HepG2 (cell line): ENCODE data around the gene CRABP1. TPM values are rescaled to one million over a fixed set of nuclear protein-coding genes. Genes with fewer than 3 reads are reported as not detected.

Source experiments
- ATAC-seq: fragments of 200-7000 bp; cut with Tn5 transposase; 3 replicates; pipeline ENCODE4 v1.9.1; 2020; ENCODE audit warnings: mild to moderate bottlenecking, moderate library complexity
- BruUV-seq: library from RNA; stranded (reverse); fragments of 400-500 nt; replicated peaks from 2 replicates; lab custom pipeline; 2021; lab: Mats Ljungman, UMichigan
- CTCF ChIA-PET: fragments of 300-600 bp; formaldehyde crosslinking; extraction: SDS; loops from one replicate; lab custom pipeline; 2021; ENCODE audit warnings: low total read pairs, inconsistent platforms, low intra/inter-chr PET ratio; lab: Yijun Ruan, JAX
- POLR2A ChIA-PET: fragments of 350-600 bp; sonication (Branson Sonifier 250); formaldehyde crosslinking; loops from one replicate; lab custom pipeline; 2020; ENCODE audit warnings: antibody characterized with exemption, inconsistent platforms; lab: Yijun Ruan, JAX
- DNase-seq: peaks from one replicate; pipeline ENCODE4 v3.0.0-alpha.2; 2015; ENCODE audit warnings: low spot score
- FAIRE-seq: peaks from 3 replicates; lab custom pipeline; 2011; peaks lifted over from hg19 to GRCh38; lab: Jason Lieb, UNC
- H2AFZ ChIP-seq: one replicate; pipeline ENCODE4 v1.6.1; 2011; ENCODE audit warnings: low read length, inconsistent platforms
- H3K27ac ChIP-seq: fragments of 300-600 bp; 3 replicates; pipeline ENCODE4 v1.8.0; 2011; ENCODE audit warnings: mixed run types, mild to moderate bottlenecking, mixed read lengths, low read length, inconsistent platforms; ENCODE audit not compliant: insufficient read depth; ENCODE audit errors: extremely low read length
- H3K27me3 ChIP-seq, 2 experiments: fragments of 200-600 bp in 1 of 2; 2 replicates in 1 of 2; 3 replicates in 1 of 2; pipeline versions ENCODE4 v1.6.0 to v1.8.0; 2011; ENCODE audit warnings: low read length in 2 of 2, mild to moderate bottlenecking in 2 of 2, moderate library complexity in 2 of 2, inconsistent platforms in 1 of 2; ENCODE audit not compliant: insufficient read depth in 2 of 2, control insufficient read depth in 1 of 2
- H3K36me3 ChIP-seq, 2 experiments: fragments of 200-600 bp in 1 of 2; replicated peaks in 1 of 2; 2 replicates in 1 of 2; 3 replicates in 1 of 2; pipeline versions ENCODE4 v1.5.1 to v1.8.0; 2011; ENCODE audit warnings: low read length in 2 of 2, inconsistent platforms in 1 of 2; ENCODE audit not compliant: insufficient read depth in 2 of 2, control insufficient read depth in 1 of 2
- H3K4me1 ChIP-seq: 2 replicates; pipeline ENCODE4 v1.5.1; 2012; ENCODE audit warnings: low read length, inconsistent platforms; ENCODE audit not compliant: insufficient read depth
- H3K4me2 ChIP-seq: 2 replicates; pipeline ENCODE4 v1.6.0; 2011; ENCODE audit warnings: low read depth, low read length, inconsistent platforms
- H3K4me3 ChIP-seq, 3 experiments: fragments of 200-600 bp in 1 of 3; sonication (generic), shearing (Covaris generic) in 1 of 3; replicated peaks in 1 of 3; 2 replicates each; pipeline ENCODE4 v1.5.1; 2011 to 2016; ENCODE audit warnings: low read length in 3 of 3, inconsistent platforms in 2 of 3, low read depth in 2 of 3, mild to moderate bottlenecking in 2 of 3, control low read depth in 1 of 3, mixed read lengths in 1 of 3; ENCODE audit not compliant: insufficient read depth in 1 of 3
- H3K79me2 ChIP-seq: one replicate; pipeline ENCODE4 v1.6.1; 2011; ENCODE audit warnings: low read length, inconsistent platforms; ENCODE audit not compliant: insufficient read depth
- H3K9ac ChIP-seq: 2 replicates; pipeline ENCODE4 v1.6.0; 2011; ENCODE audit warnings: mild to moderate bottlenecking, low read depth, low read length, inconsistent platforms; ENCODE audit not compliant: insufficient read depth
- H3K9me3 ChIP-seq: 2 replicates; pipeline ENCODE4 v1.5.1; 2012; ENCODE audit warnings: mild to moderate bottlenecking, low read length
- H4K20me1 ChIP-seq: 2 replicates; pipeline ENCODE4 v1.6.0; 2011; ENCODE audit warnings: inconsistent platforms, mild to moderate bottlenecking, low read length, moderate library complexity; ENCODE audit not compliant: insufficient read depth
- CHD4 ChIP-seq: fragments of 200-600 bp; sonication (generic); IDR thresholded peaks from 2 replicates; pipeline ENCODE4 v1.7.0; 2017; ENCODE audit warnings: mild to moderate bottlenecking, low read length, borderline replicate concordance
- CREBL2 ChIP-seq: sonication (generic); formaldehyde crosslinking; IDR thresholded peaks from 2 replicates; pipeline ENCODE4 v1.8.1; 2023; ENCODE audit warnings: missing genetic modification reagents, mild to moderate bottlenecking, borderline replicate concordance
- MTF1 ChIP-seq: sonication (generic); formaldehyde crosslinking; IDR thresholded peaks from 2 replicates; pipeline ENCODE4 v1.5.0; 2020; ENCODE audit warnings: missing genetic modification reagents
- RARG ChIP-seq: sonication (generic); formaldehyde crosslinking; IDR thresholded peaks from 2 replicates; pipeline ENCODE4 v1.4.0; 2020; ENCODE audit warnings: low read depth, mild to moderate bottlenecking, missing genetic modification reagents
- SNRNP70 ChIP-seq: fragments of 200-400 bp; formaldehyde crosslinking; IDR thresholded peaks from 2 replicates; pipeline ENCODE4 v1.6.1; 2017; ENCODE audit warnings: mild to moderate bottlenecking, low read depth, low read length, moderate library complexity
- TEAD2 ChIP-seq: sonication (generic); formaldehyde crosslinking; IDR thresholded peaks from 2 replicates; pipeline ENCODE4 v1.9.0; 2021; ENCODE audit warnings: missing genetic modification reagents
- ZFAT ChIP-seq: sonication (generic); formaldehyde crosslinking; conservative IDR thresholded peaks from 2 replicates; pipeline ENCODE4 v1.8.1; 2023; ENCODE audit warnings: missing genetic modification reagents, inconsistent platforms
- WGBS: methylation state at CpG from one replicate; pipeline ENCODE4 v1.1.6; 2017; ENCODE audit warnings: low lambda C conversion rate; 5-methylcytosine and 5-hydroxymethylcytosine counted together
- in situ Hi-C: cut with HindIII; loops from 2 replicates; pipeline ENCODE4 v1.10.0; 2017; ENCODE audit warnings: low pct_unique_long_range_greater_than_20kb; ENCODE audit not compliant: extremely low pct_ligation_motif_present
- intact Hi-C: fragments of 100-400 bp; cut with micrococcal nuclease; formaldehyde crosslinking; loops from one replicate; pipeline ENCODE4 v1.10.0; 2022; ENCODE audit not compliant: unreplicated experiment
- polyA plus RNA-seq, 8 experiments: library from polyadenylated mRNA; depleted of rRNA in 3 of 8; stranded (reverse) in 7 of 8; unstranded in 1 of 8; fragments of >200 nt; fragmentation: Illumina TruSeq in 4 of 8; extraction: Trizol in 4 of 8; gene quantifications; 2 replicates each; pipeline versions ENCODE4 v1.2.1 to v1.2.3, GENCODE V29; 2011 to 2016; ENCODE audit warnings: low read depth in 4 of 8, missing spikeins in 1 of 8, mixed read lengths in 1 of 8; ENCODE audit not compliant: insufficient read depth in 1 of 8
- total RNA-seq, 5 experiments: library from RNA; depleted of rRNA; stranded (reverse); fragments of >200 nt; fragmentation: Illumina TruSeq; extraction: Trizol; gene quantifications; 2 replicates each; pipeline ENCODE4 v1.2.3, GENCODE V29; 2016; ENCODE audit warnings: low read depth in 1 of 5
- TF ChIP-seq, protein P1 (sequence below): sonication (generic); formaldehyde crosslinking; IDR thresholded peaks from 2 replicates; pipeline ENCODE4 v1.4.0; 2020; ENCODE audit warnings: missing genetic modification reagents
- TF ChIP-seq, protein P2 (sequence below): sonication (generic); formaldehyde crosslinking; IDR thresholded peaks from 2 replicates; pipeline ENCODE4 v1.9.0; 2022; ENCODE audit warnings: missing genetic modification reagents, mild to moderate bottlenecking, borderline replicate concordance
- TF ChIP-seq, protein P3 (sequence below): sonication (generic); formaldehyde crosslinking; IDR thresholded peaks from 2 replicates; pipeline ENCODE4 v1.4.0; 2020; ENCODE audit warnings: missing genetic modification reagents
- TF ChIP-seq, protein P4 (sequence below): sonication (generic); formaldehyde crosslinking; IDR thresholded peaks from 2 replicates; pipeline ENCODE4 v1.4.0; 2020; ENCODE audit warnings: missing genetic modification reagents

Gene CRABP1
- total and polyA plus RNA-seq, 2 of the 13 experiments (the other 11 are each of a cell fraction or from before 2014, with no cell fraction given), result not detected

DNA sequence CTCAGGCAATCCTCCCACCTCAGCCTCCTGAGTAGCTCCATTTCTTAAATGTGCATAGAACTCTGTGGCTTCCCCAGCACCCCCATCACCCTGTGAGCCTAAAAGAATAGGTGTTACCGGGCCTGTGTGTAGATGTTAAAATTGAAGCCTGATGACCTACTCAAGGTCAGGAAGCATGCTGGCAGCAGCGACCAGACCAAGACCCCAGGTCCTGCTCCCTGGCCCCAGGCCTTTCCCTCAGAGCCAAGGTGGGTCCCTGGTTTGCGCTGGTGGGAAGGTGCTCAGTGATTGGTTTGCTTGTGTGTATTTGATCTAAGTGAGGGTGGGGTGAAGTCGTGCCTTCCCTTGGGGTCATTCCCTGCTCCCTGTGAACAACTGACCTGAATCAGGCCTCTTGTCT, 18.4 kb upstream of the CRABP1 start:
- no peak for ATAC-seq
- BruUV-seq, result no TSS peak
- no peak for DNase-seq
- 0 out of 2 replicates have a peak, but pooled peaks cover 6% of the 10 kb centered on the region for H3K4me1 ChIP-seq
- H2AFZ ChIP-seq, result no peak overlapping the region
- no peaks in the 10 kb centered on the region for H4K20me1 ChIP-seq
- H3K27me3 ChIP-seq, result peaks cover 4 to 29% of the 10 kb centered on the region in 2 experiments; a peak in 4 of 5 replicates
- intact Hi-C loops (no loop called here), in situ Hi-C loops (no loop called here)
- no peak overlapping the region for H3K27ac ChIP-seq
- no peaks in the 10 kb centered on the region for H3K79me2 ChIP-seq
- H3K9me3 ChIP-seq, result no peaks in the 10 kb centered on the region
- H3K4me3 ChIP-seq, result no peak overlapping the region
- no peak overlapping the region; the same call in 1 of the 2 replicates for H3K4me2 ChIP-seq
- WGBS, result 21% methylated on average over 4 of the region's 4 CpGs
- H3K36me3 ChIP-seq, result no peaks in the 10 kb centered on the region
- no peak for FAIRE-seq
- no peak overlapping the region for H3K9ac ChIP-seq
- CTCF ChIA-PET, result no interaction called here
- POLR2A ChIA-PET, result interaction anchor here (1.4 kb wide), 1 partner anchor 116 kb away, joined by 4 read pairs; the partner anchor contains the start of gene IREB2
- TF ChIP-seq TEAD2 (CRISPR knock-in tag) (no peak), MTF1 (CRISPR knock-in tag) (no peak), CHD4 (no peak), CREBL2 (no peak), ZFAT (CRISPR knock-in tag) (no peak), SNRNP70 (no peak), RARG (CRISPR knock-in tag) (no peak)
- TF ChIP-seq, protein P1, sequence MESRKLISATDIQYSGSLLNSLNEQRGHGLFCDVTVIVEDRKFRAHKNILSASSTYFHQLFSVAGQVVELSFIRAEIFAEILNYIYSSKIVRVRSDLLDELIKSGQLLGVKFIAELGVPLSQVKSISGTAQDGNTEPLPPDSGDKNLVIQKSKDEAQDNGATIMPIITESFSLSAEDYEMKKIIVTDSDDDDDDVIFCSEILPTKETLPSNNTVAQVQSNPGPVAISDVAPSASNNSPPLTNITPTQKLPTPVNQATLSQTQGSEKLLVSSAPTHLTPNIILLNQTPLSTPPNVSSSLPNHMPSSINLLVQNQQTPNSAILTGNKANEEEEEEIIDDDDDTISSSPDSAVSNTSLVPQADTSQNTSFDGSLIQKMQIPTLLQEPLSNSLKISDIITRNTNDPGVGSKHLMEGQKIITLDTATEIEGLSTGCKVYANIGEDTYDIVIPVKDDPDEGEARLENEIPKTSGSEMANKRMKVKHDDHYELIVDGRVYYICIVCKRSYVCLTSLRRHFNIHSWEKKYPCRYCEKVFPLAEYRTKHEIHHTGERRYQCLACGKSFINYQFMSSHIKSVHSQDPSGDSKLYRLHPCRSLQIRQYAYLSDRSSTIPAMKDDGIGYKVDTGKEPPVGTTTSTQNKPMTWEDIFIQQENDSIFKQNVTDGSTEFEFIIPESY, result no peak
- TF ChIP-seq, protein P2, sequence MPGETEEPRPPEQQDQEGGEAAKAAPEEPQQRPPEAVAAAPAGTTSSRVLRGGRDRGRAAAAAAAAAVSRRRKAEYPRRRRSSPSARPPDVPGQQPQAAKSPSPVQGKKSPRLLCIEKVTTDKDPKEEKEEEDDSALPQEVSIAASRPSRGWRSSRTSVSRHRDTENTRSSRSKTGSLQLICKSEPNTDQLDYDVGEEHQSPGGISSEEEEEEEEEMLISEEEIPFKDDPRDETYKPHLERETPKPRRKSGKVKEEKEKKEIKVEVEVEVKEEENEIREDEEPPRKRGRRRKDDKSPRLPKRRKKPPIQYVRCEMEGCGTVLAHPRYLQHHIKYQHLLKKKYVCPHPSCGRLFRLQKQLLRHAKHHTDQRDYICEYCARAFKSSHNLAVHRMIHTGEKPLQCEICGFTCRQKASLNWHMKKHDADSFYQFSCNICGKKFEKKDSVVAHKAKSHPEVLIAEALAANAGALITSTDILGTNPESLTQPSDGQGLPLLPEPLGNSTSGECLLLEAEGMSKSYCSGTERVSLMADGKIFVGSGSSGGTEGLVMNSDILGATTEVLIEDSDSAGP (CRISPR knock-in tag), result no peak
- TF ChIP-seq, protein P3, sequence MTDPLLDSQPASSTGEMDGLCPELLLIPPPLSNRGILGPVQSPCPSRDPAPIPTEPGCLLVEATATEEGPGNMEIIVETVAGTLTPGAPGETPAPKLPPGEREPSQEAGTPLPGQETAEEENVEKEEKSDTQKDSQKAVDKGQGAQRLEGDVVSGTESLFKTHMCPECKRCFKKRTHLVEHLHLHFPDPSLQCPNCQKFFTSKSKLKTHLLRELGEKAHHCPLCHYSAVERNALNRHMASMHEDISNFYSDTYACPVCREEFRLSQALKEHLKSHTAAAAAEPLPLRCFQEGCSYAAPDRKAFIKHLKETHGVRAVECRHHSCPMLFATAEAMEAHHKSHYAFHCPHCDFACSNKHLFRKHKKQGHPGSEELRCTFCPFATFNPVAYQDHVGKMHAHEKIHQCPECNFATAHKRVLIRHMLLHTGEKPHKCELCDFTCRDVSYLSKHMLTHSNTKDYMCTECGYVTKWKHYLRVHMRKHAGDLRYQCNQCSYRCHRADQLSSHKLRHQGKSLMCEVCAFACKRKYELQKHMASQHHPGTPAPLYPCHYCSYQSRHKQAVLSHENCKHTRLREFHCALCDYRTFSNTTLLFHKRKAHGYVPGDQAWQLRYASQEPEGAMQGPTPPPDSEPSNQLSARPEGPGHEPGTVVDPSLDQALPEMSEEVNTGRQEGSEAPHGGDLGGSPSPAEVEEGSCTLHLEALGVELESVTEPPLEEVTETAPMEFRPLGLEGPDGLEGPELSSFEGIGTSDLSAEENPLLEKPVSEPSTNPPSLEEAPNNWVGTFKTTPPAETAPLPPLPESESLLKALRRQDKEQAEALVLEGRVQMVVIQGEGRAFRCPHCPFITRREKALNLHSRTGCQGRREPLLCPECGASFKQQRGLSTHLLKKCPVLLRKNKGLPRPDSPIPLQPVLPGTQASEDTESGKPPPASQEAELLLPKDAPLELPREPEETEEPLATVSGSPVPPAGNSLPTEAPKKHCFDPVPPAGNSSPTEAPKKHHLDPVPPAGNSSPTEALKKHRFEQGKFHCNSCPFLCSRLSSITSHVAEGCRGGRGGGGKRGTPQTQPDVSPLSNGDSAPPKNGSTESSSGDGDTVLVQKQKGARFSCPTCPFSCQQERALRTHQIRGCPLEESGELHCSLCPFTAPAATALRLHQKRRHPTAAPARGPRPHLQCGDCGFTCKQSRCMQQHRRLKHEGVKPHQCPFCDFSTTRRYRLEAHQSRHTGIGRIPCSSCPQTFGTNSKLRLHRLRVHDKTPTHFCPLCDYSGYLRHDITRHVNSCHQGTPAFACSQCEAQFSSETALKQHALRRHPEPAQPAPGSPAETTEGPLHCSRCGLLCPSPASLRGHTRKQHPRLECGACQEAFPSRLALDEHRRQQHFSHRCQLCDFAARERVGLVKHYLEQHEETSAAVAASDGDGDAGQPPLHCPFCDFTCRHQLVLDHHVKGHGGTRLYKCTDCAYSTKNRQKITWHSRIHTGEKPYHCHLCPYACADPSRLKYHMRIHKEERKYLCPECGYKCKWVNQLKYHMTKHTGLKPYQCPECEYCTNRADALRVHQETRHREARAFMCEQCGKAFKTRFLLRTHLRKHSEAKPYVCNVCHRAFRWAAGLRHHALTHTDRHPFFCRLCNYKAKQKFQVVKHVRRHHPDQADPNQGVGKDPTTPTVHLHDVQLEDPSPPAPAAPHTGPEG (CRISPR knock-in tag), result no peak
- TF ChIP-seq, protein P4, sequence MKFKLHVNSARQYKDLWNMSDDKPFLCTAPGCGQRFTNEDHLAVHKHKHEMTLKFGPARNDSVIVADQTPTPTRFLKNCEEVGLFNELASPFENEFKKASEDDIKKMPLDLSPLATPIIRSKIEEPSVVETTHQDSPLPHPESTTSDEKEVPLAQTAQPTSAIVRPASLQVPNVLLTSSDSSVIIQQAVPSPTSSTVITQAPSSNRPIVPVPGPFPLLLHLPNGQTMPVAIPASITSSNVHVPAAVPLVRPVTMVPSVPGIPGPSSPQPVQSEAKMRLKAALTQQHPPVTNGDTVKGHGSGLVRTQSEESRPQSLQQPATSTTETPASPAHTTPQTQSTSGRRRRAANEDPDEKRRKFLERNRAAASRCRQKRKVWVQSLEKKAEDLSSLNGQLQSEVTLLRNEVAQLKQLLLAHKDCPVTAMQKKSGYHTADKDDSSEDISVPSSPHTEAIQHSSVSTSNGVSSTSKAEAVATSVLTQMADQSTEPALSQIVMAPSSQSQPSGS (CRISPR knock-in tag), result no peak
